ENCODE measurements around the gene PLS1.

- TF ChIP-seq CTCF (IDR thresholded peaks at IDR 0.05) (no peak), POLR2A (IDR thresholded peaks at IDR 0.05) (no peak)
Observed at GRCh38 chr3:142626971-142627370, 30.8 kb downstream of the PLS1 start.
